Measurements from ENCODE around the gene TLCD4. TPM values are rescaled to one million over a fixed set of nuclear protein-coding genes. Genes with fewer than 3 reads are reported as not detected.
A peak's percentile ranks its signal among the peaks of the same experiment; 100 is the strongest.

TLCD4 gene
- total and polyA plus RNA-seq, 2 of the 13 experiments (the other 11 are each of a cell fraction or from before 2014, with no cell fraction given), result 4.7 to 14.5 TPM

GRCh38 chr1:95122151-95122697 lies 5.1 kb downstream of the TLCD4 start (continued):
- TF ChIP-seq ARID3A (IDR thresholded peaks at IDR 0.05; ENCODE audit: low read depth, low read length) (peak; percentile 94), ETV6 (CRISPR knock-in tag; conservative IDR thresholded peaks at IDR 0.05) (no peak), ZNF251 (CRISPR knock-in tag; IDR thresholded peaks at IDR 0.05) (no peak), E2F1 (CRISPR knock-in tag; IDR thresholded peaks at IDR 0.05) (no peak), MLLT10 (CRISPR knock-in tag; IDR thresholded peaks at IDR 0.05) (no peak), TRIM22 (IDR thresholded peaks at IDR 0.05) (no peak)

GRCh38 chr1:95124342-95124741 lies 7.2 kb downstream of the TLCD4 start:
- intact Hi-C loops (cut with micrococcal nuclease; ENCODE audit: unreplicated experiment), result no loop called here
- no peak for TF ChIP-seq PRDM10 (CRISPR knock-in tag; IDR thresholded peaks at IDR 0.05; ENCODE audit: low read depth)

More at GRCh38 chr1:95124342-95124741, 7.2 kb downstream of the TLCD4 start:
- no peak overlapping the region for H3K4me3 ChIP-seq (replicated peaks in 1 of 3; ENCODE audit: insufficient read depth in 1 of 3, low read depth in 2 of 3, low read length in 3 of 3)
- FAIRE-seq (no peak), ATAC-seq (no peak), DNase-seq (ENCODE audit: low spot score) (no peak)
- H3K79me2 ChIP-seq (ENCODE audit: insufficient read depth, low read length), result peaks cover 27% of the 10 kb centered on the region
- H2AFZ ChIP-seq (ENCODE audit: low read length), result no peak overlapping the region
- H3K27ac ChIP-seq (ENCODE audit: extremely low read length, insufficient read depth, low read length), result no peak overlapping the region
- ChIA-PET CTCF (ENCODE audit: low intra/inter-chr PET ratio, low total read pairs) (no interaction called here), POLR2A (no interaction called here)
- H3K27me3 ChIP-seq (ENCODE audit: control insufficient read depth in 1 of 2, insufficient read depth in 2 of 2, low read length in 2 of 2), result no peaks in the 10 kb centered on the region
- no peaks in the 10 kb centered on the region for H4K20me1 ChIP-seq (ENCODE audit: insufficient read depth, low read length)
- WGBS (ENCODE audit: low lambda C conversion rate), result 100% methylated on average over 2 of the region's 2 CpGs
- H3K36me3 ChIP-seq (replicated peaks in 1 of 2; ENCODE audit: control insufficient read depth in 1 of 2, insufficient read depth in 2 of 2, low read length in 2 of 2), result no peaks in the 10 kb centered on the region
- BruUV-seq (replicated peaks), result no TSS peak
- no peaks in the 10 kb centered on the region for H3K9me3 ChIP-seq (ENCODE audit: low read length)
- no peak overlapping the region for H3K9ac ChIP-seq (ENCODE audit: insufficient read depth, low read depth, low read length)
- no peak overlapping the region for H3K4me2 ChIP-seq (ENCODE audit: low read depth, low read length)
- in situ Hi-C loops (cut with HindIII; ENCODE audit: extremely low pct_ligation_motif_present, low pct_unique_long_range_greater_than_20kb), result loop anchor here (10.0 kb wide), 1 partner anchor 50 kb away; the partner anchor contains the start of gene ALG14
- peaks cover 75% of the 10 kb centered on the region for H3K4me1 ChIP-seq (ENCODE audit: insufficient read depth, low read length)
